ENCODE data around the gene TRPM3. TPM values are rescaled to one million over a fixed set of nuclear protein-coding genes. Genes with fewer than 3 reads are reported as not detected.

TRPM3 gene
- total and polyA plus RNA-seq, 2 experiments from 2014 or later = 0.24 TPM; not detected in 1

- Histone ChIP-seq H3K9me3 (ENCODE audit: low read depth) (no peaks in the 10 kb centered on the region), H3K27me3 (no peaks in the 10 kb centered on the region), H3K36me3 (no peaks in the 10 kb centered on the region), H3K4me1 (ENCODE audit: low read depth) (no peaks in the 10 kb centered on the region), H3K4me3 (no peak overlapping the region), H3K27ac (no peak overlapping the region)
- DNase-seq (ENCODE audit: low read depth in 1 of 2, low spot score in 1 of 2) = no peak
- TF ChIP-seq, protein P1, sequence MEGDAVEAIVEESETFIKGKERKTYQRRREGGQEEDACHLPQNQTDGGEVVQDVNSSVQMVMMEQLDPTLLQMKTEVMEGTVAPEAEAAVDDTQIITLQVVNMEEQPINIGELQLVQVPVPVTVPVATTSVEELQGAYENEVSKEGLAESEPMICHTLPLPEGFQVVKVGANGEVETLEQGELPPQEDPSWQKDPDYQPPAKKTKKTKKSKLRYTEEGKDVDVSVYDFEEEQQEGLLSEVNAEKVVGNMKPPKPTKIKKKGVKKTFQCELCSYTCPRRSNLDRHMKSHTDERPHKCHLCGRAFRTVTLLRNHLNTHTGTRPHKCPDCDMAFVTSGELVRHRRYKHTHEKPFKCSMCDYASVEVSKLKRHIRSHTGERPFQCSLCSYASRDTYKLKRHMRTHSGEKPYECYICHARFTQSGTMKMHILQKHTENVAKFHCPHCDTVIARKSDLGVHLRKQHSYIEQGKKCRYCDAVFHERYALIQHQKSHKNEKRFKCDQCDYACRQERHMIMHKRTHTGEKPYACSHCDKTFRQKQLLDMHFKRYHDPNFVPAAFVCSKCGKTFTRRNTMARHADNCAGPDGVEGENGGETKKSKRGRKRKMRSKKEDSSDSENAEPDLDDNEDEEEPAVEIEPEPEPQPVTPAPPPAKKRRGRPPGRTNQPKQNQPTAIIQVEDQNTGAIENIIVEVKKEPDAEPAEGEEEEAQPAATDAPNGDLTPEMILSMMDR (IDR thresholded peaks at IDR 0.05; ENCODE audit: low read depth, low read length) = no peak
Observed at GRCh38 chr9:71128796-71129195, 7.4 kb upstream of the TRPM3 start.

GRCh38 chr9:71127301-71127700 lies 5.9 kb upstream of the TRPM3 start:
- no peaks in the 10 kb centered on the region for H3K4me1 ChIP-seq (ENCODE audit: low read depth)
- no peak overlapping the region for H3K27ac ChIP-seq
- TF ChIP-seq, protein P1 (IDR thresholded peaks at IDR 0.05; ENCODE audit: low read depth, low read length) = no peak
- H3K9me3 ChIP-seq (ENCODE audit: low read depth) = no peaks in the 10 kb centered on the region
- no peak overlapping the region for H3K4me3 ChIP-seq
- no peak for DNase-seq (ENCODE audit: low read depth in 1 of 2, low spot score in 1 of 2)
- no peaks in the 10 kb centered on the region for H3K36me3 ChIP-seq
- H3K27me3 ChIP-seq = no peaks in the 10 kb centered on the region

DNA sequence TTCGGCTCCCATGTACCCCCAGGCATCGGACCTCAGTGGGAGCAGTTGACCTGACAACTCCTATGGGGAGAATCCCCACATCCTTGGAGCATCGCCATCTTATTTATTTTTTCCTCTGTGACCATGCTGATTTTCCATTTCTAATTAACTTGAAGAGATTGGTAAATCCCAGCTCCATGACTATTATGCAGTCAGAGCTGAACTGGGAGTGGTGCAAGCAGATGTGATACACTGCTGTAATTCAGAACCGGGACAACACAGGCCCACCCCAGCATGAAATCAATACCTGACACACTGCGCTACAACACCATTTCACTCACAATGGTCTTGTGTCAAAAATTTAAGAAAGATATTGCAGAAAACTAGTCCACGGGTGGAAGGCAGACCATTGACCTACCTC lies 1.0 kb upstream of the TRPM3 start:
- Histone ChIP-seq H3K9me3 (ENCODE audit: low read depth) (no peaks in the 10 kb centered on the region), H3K27ac (no peak overlapping the region), H3K36me3 (no peaks in the 10 kb centered on the region), H3K4me3 (no peak overlapping the region), H3K27me3 (peaks cover 13% of the 10 kb centered on the region), H3K4me1 (ENCODE audit: low read depth) (peaks cover 3% of the 10 kb centered on the region)
- TF ChIP-seq, protein P1 (IDR thresholded peaks at IDR 0.05; ENCODE audit: low read depth, low read length) = no peak
- no peak for DNase-seq (ENCODE audit: low read depth in 1 of 2, low spot score in 1 of 2)

DNA sequence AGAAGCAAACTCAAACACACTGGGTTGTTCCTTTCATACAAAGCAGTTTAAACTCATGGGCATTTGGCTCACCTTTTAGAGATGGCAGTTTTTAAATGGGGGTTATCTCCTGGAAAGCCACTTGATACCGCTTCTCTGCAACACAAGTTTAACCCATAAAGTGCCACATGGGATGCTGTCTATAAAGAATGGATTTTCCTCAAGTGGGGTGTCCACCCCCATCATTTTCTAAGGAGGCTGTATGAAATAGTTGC lies 528 bp upstream of the TRPM3 start:
- H3K27ac ChIP-seq = no peak overlapping the region
- TF ChIP-seq, protein P1 (IDR thresholded peaks at IDR 0.05; ENCODE audit: low read depth, low read length) = no peak
- H3K4me3 ChIP-seq = peak overlapping the region; percentile 17

GRCh38 chr9:71120501-71121247 lies 747 bp downstream of the TRPM3 start:
- Histone ChIP-seq H3K4me3 (peak overlapping the region; percentile 17), H3K36me3 (no peaks in the 10 kb centered on the region), H3K27ac (no peak overlapping the region), H3K27me3 (peaks cover 13% of the 10 kb centered on the region), H3K9me3 (ENCODE audit: low read depth) (no peaks in the 10 kb centered on the region), H3K4me1 (ENCODE audit: low read depth) (peaks cover 3% of the 10 kb centered on the region)
- TF ChIP-seq, protein P1 (IDR thresholded peaks at IDR 0.05; ENCODE audit: low read depth, low read length) = no peak
- no peak for DNase-seq (ENCODE audit: low read depth in 1 of 2, low spot score in 1 of 2)

More for the DNA sequence above, 528 bp upstream of the TRPM3 start:
- no peaks in the 10 kb centered on the region for H3K36me3 ChIP-seq
- peaks cover 3% of the 10 kb centered on the region for H3K4me1 ChIP-seq (ENCODE audit: low read depth)
- H3K27me3 ChIP-seq = peaks cover 13% of the 10 kb centered on the region
- no peak for DNase-seq (ENCODE audit: low read depth in 1 of 2, low spot score in 1 of 2)
- no peaks in the 10 kb centered on the region for H3K9me3 ChIP-seq (ENCODE audit: low read depth)
